HL-60 (cell line): ENCODE results near the gene SH3PXD2A.

Source experiments
- DNase-seq, 2 experiments: peaks; one replicate each; pipeline ENCODE4 v3.0.0-alpha.2; 2010 to 2020; ENCODE audit warnings: low read depth in 1 of 2, low spot score in 1 of 2
- H3K27ac ChIP-seq: fragments of 250-450 bp; sonication (Bioruptor Pico); replicated peaks from 2 replicates; pipeline ENCODE4 v1.5.1; 2020; ENCODE audit warnings: mild to moderate bottlenecking, moderate library complexity
- H3K27me3 ChIP-seq: fragments of 250-450 bp; sonication (Bioruptor Pico); 2 replicates; pipeline ENCODE4 v1.5.1; 2021; ENCODE audit warnings: mild to moderate bottlenecking, moderate library complexity; ENCODE audit not compliant: insufficient read depth, poor library complexity, severe bottlenecking
- H3K4me3 ChIP-seq: replicated peaks from 2 replicates; pipeline ENCODE4 v1.5.1; 2011; ENCODE audit warnings: mild to moderate bottlenecking, control low read depth, low read length; ENCODE audit not compliant: insufficient read depth
- CTCF ChIP-seq: IDR thresholded peaks from one replicate; pipeline ENCODE4 v1.5.1; 2011; ENCODE audit warnings: low read length, control low read depth, inconsistent platforms; ENCODE audit not compliant: insufficient read depth
- GABPA ChIP-seq: IDR thresholded peaks from 2 replicates; pipeline ENCODE4 v1.6.1; 2012; ENCODE audit warnings: low read depth
- POLR2AphosphoS5 ChIP-seq: IDR thresholded peaks from 2 replicates; pipeline ENCODE4 v1.6.1; 2012; ENCODE audit warnings: low read depth
- REST ChIP-seq: IDR thresholded peaks from 2 replicates; pipeline ENCODE4 v1.6.1; 2012; ENCODE audit warnings: low read depth; ENCODE audit not compliant: insufficient replicate concordance
- SPI1 ChIP-seq: IDR thresholded peaks from 2 replicates; pipeline ENCODE4 v1.6.1; 2012; ENCODE audit warnings: low read depth, mild to moderate bottlenecking, borderline replicate concordance

Gene SH3PXD2A

GRCh38 chr10:103871006-103871405 is 15.6 kb upstream of the SH3PXD2A start:
- Histone ChIP-seq H3K27ac (no peak overlapping the region), H3K4me3 (no peak overlapping the region), H3K27me3 (no peaks in the 10 kb centered on the region)
- no peak for DNase-seq
- TF ChIP-seq POLR2AphosphoS5: no peak
- TF ChIP-seq SPI1: no peak
- TF ChIP-seq CTCF: no peak
- no peak for TF ChIP-seq REST
- no peak for TF ChIP-seq GABPA

- no peak overlapping the region for H3K27ac ChIP-seq
- no peak for DNase-seq
These were observed 15.1 kb upstream of the SH3PXD2A start for GRCh38 chr10:103870516-103870915.

GRCh38 chr10:103869336-103869735 is 14.0 kb upstream of the SH3PXD2A start:
- Histone ChIP-seq H3K4me3 (no peak overlapping the region), H3K27me3 (no peaks in the 10 kb centered on the region), H3K27ac (no peak overlapping the region)
- DNase-seq: no peak
- TF ChIP-seq GABPA: no peak
- no peak for TF ChIP-seq REST
- no peak for TF ChIP-seq SPI1
- TF ChIP-seq POLR2AphosphoS5: no peak
- no peak for TF ChIP-seq CTCF

More at GRCh38 chr10:103870516-103870915, 15.1 kb upstream of the SH3PXD2A start:
- Histone ChIP-seq H3K4me3 (no peak overlapping the region), H3K27me3 (no peaks in the 10 kb centered on the region)
- no peak for TF ChIP-seq GABPA
- TF ChIP-seq SPI1: no peak
- TF ChIP-seq POLR2AphosphoS5: no peak
- no peak for TF ChIP-seq REST
- TF ChIP-seq CTCF: no peak
